MM.1S (cell line): ENCODE data around the gene ADCY10.

Experiments
- DNase-seq: peaks from one replicate; pipeline ENCODE4 v3.0.0-alpha.2; 2015
- H2AFZ ChIP-seq: fragments of 300-600 bp; sonication (generic); 2 replicates; pipeline ENCODE4 v1.6.0; 2016; ENCODE audit warnings: antibody characterized with exemption, low read length
- H3F3A ChIP-seq: fragments of 300-600 bp; sonication (generic); 2 replicates; pipeline ENCODE4 v1.6.1; 2016; ENCODE audit warnings: mild to moderate bottlenecking, antibody characterized with exemption, low read length, moderate library complexity, mixed read lengths; ENCODE audit not compliant: insufficient read depth
- H3K27ac ChIP-seq: fragments of 300-600 bp; sonication (generic); 2 replicates; pipeline ENCODE4 v1.5.1; 2016; ENCODE audit warnings: mild to moderate bottlenecking, low read length
- H3K27me3 ChIP-seq: fragments of 300-600 bp; sonication (generic); replicated peaks from 2 replicates; pipeline ENCODE4 v1.6.0; 2016; ENCODE audit warnings: low read length; ENCODE audit not compliant: insufficient read depth
- H3K36me3 ChIP-seq: fragments of 300-600 bp; sonication (generic); replicated peaks from 2 replicates; pipeline ENCODE4 v1.6.1; 2016; ENCODE audit warnings: mild to moderate bottlenecking, low read length, mixed read lengths; ENCODE audit not compliant: insufficient read depth
- H3K4me1 ChIP-seq: fragments of 300-600 bp; sonication (generic); 2 replicates; pipeline ENCODE4 v1.6.1; 2016; ENCODE audit warnings: low read length, mixed read lengths
- H3K4me2 ChIP-seq: fragments of 300-600 bp; sonication (generic); 2 replicates; pipeline ENCODE4 v1.6.0; 2016; ENCODE audit warnings: low read depth, low read length
- H3K4me3 ChIP-seq: fragments of 300-600 bp; sonication (generic); 2 replicates; pipeline ENCODE4 v1.5.1; 2016; ENCODE audit warnings: low read length, mixed read lengths
- H3K79me2 ChIP-seq: fragments of 300-600 bp; sonication (generic); 2 replicates; pipeline ENCODE4 v1.6.1; 2016; ENCODE audit warnings: mixed run types, low read length, mixed read lengths
- H3K9ac ChIP-seq: fragments of 300-600 bp; sonication (generic); 2 replicates; pipeline ENCODE4 v1.6.1; 2016; ENCODE audit warnings: low read length, mixed read lengths
- H3K9me2 ChIP-seq: fragments of 300-600 bp; sonication (generic); replicated peaks from 2 replicates; pipeline ENCODE4 v1.6.1; 2016; ENCODE audit warnings: mild to moderate bottlenecking, low read length, mixed read lengths; ENCODE audit not compliant: insufficient read depth
- H3K9me3 ChIP-seq: fragments of 300-600 bp; sonication (generic); replicated peaks from 2 replicates; pipeline ENCODE4 v1.6.1; 2016; ENCODE audit warnings: mild to moderate bottlenecking, low read length, mixed read lengths; ENCODE audit not compliant: insufficient read depth
- H4K20me1 ChIP-seq: fragments of 300-600 bp; sonication (generic); 2 replicates; pipeline ENCODE4 v1.6.1; 2016; ENCODE audit warnings: mild to moderate bottlenecking, low read length, moderate library complexity, mixed read lengths; ENCODE audit not compliant: insufficient read depth
- EZH2 ChIP-seq: fragments of 300-600 bp; sonication (generic); optimal IDR thresholded peaks from 2 replicates; pipeline ENCODE3; 2017; ENCODE audit warnings: low read depth, mild to moderate bottlenecking, antibody characterized with exemption, low read length, mixed read lengths
- EZH2phosphoT487 ChIP-seq: fragments of 300-600 bp; sonication (generic); IDR thresholded peaks from 2 replicates; pipeline ENCODE4 v1.6.1; 2018; ENCODE audit warnings: antibody characterized with exemption, low read length
- TF ChIP-seq, protein P1 (sequence below): fragments of 300-600 bp; sonication (generic); IDR thresholded peaks from 2 replicates; pipeline ENCODE4 v1.5.1; 2016; ENCODE audit warnings: antibody characterized with exemption, low read length, mixed read lengths

ADCY10 gene

DNA sequence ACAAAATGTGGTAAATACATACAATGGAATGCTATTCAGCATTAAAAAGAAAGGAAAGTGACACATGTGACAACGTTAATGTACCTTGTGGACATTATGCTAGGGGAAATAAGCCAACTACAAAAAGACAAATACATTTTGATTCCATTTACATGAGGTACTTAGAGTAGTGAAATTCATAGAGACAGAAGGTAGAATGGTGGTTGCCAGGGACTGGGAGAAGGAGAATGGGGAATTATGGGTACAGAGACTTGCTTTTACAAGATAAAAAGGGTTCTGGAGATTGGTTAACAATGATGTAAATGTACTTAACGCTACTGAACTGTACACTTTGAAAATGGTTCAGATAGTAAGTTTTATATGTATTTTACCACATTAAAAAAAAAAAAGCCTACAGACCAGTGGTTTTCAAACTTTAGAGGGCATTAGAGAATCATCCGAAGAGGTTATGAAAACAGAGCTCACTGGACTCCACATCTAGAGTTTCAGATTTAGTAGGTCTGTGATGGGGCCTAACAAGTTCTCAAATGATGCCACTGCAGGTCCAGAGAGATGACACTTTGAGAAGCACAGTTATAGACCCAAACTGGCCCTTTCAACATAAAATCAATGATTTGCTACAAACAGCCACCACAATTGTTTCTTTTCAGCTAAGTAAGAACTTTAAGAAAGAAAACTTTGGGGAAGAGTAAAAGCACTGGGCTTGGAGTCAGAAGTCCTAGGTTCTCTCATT is 9.6 kb upstream of the ADCY10 start:
- H3K27ac ChIP-seq: no peak overlapping the region
- no peaks in the 10 kb centered on the region for H3K27me3 ChIP-seq
- DNase-seq: no peak
- no peaks in the 10 kb centered on the region for H4K20me1 ChIP-seq
- TF ChIP-seq EZH2phosphoT487 (no peak), EZH2 (no peak)
- TF ChIP-seq, protein P1, sequence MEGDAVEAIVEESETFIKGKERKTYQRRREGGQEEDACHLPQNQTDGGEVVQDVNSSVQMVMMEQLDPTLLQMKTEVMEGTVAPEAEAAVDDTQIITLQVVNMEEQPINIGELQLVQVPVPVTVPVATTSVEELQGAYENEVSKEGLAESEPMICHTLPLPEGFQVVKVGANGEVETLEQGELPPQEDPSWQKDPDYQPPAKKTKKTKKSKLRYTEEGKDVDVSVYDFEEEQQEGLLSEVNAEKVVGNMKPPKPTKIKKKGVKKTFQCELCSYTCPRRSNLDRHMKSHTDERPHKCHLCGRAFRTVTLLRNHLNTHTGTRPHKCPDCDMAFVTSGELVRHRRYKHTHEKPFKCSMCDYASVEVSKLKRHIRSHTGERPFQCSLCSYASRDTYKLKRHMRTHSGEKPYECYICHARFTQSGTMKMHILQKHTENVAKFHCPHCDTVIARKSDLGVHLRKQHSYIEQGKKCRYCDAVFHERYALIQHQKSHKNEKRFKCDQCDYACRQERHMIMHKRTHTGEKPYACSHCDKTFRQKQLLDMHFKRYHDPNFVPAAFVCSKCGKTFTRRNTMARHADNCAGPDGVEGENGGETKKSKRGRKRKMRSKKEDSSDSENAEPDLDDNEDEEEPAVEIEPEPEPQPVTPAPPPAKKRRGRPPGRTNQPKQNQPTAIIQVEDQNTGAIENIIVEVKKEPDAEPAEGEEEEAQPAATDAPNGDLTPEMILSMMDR: no peak
- no peak overlapping the region for H3K4me3 ChIP-seq
- peaks cover 30% of the 10 kb centered on the region for H3K79me2 ChIP-seq
- H2AFZ ChIP-seq: no peak overlapping the region
- no peak overlapping the region for H3K4me2 ChIP-seq
- H3K9me3 ChIP-seq: no peaks in the 10 kb centered on the region
- H3K9ac ChIP-seq: no peak overlapping the region
- H3K36me3 ChIP-seq: no peaks in the 10 kb centered on the region; the same call in 1 of the 2 replicates
- 0 out of 2 replicates have a peak, but pooled peaks cover 3% of the 10 kb centered on the region for H3F3A ChIP-seq
- H3K4me1 ChIP-seq: peaks cover 13% of the 10 kb centered on the region; the same call in 1 of the 2 replicates
- H3K9me2 ChIP-seq: no peaks in the 10 kb centered on the region

DNA sequence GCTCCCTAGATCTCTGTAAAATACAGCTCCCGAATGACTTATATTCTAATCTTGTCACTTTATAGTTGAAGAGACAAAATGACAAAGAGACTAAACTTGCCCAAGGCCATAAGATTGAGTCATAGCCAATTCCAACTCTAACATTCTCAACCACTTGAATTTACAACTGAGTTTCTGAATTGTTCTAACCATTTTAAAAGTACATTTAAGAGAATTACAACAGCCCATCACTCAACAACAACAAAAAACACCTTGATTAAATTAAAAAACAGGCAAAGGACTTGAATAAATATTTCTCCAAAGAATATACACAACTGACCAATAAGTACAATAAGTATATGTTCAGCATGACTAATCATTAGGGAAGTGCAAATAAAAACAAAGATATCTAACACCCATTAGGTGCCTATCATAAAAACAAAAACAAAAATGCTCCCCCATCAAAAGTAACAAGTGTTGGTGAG is 8.7 kb upstream of the ADCY10 start:
- Histone ChIP-seq H4K20me1 (no peaks in the 10 kb centered on the region), H3K4me1 (peaks cover 13% of the 10 kb centered on the region; the same call in 1 of the 2 replicates), H3K79me2 (peaks cover 24% of the 10 kb centered on the region), H3K9ac (no peak overlapping the region), H3K9me3 (no peaks in the 10 kb centered on the region), H3K27me3 (no peaks in the 10 kb centered on the region), H3K36me3 (no peaks in the 10 kb centered on the region; the same call in 1 of the 2 replicates), H3K27ac (no peak overlapping the region), H3F3A (0 out of 2 replicates have a peak, but pooled peaks cover 3% of the 10 kb centered on the region), H3K4me2 (no peak overlapping the region), H3K4me3 (no peak overlapping the region), H3K9me2 (no peaks in the 10 kb centered on the region), H2AFZ (no peak overlapping the region)
- DNase-seq: no peak
- no peak for TF ChIP-seq EZH2phosphoT487
- TF ChIP-seq EZH2: no peak
- TF ChIP-seq, protein P1: no peak

DNA sequence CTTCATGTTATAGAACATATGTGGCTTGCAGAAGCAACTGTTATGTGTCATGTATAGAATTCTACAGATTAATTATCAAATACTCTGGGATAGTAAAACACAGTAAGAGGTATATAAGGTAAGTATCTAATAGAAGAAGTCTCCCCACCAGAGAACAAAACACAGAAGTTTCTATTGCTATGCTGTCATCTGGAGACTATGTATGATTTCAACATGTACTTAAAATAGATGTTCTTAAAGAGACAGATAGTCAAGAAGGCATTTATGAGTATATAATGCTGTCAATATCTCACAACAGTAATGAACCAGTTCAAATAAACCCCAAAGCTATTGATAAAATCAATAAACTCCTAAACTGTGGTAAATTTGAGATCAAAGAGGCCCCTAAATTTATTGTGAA is 8.1 kb upstream of the ADCY10 start:
- Histone ChIP-seq H3K79me2 (peaks cover 18% of the 10 kb centered on the region), H3F3A (0 out of 2 replicates have a peak, but pooled peaks cover 3% of the 10 kb centered on the region), H4K20me1 (no peaks in the 10 kb centered on the region), H2AFZ (no peak overlapping the region), H3K4me1 (peaks cover 13% of the 10 kb centered on the region; the same call in 1 of the 2 replicates), H3K9ac (no peak overlapping the region), H3K4me3 (no peak overlapping the region), H3K27me3 (no peaks in the 10 kb centered on the region), H3K9me2 (no peaks in the 10 kb centered on the region), H3K27ac (no peak overlapping the region), H3K9me3 (no peaks in the 10 kb centered on the region), H3K4me2 (peak overlapping the region; percentile 6; the same call in 1 of the 2 replicates), H3K36me3 (no peaks in the 10 kb centered on the region; the same call in 1 of the 2 replicates)
- peak; percentile 31 for DNase-seq
- TF ChIP-seq, protein P1: no peak
- TF ChIP-seq EZH2phosphoT487 (no peak), EZH2 (no peak)
